ENCODE measurements around the gene NEDD9. TPM values are rescaled to one million over a fixed set of nuclear protein-coding genes. Genes with fewer than 3 reads are reported as not detected.

The NEDD9 gene
- total and polyA plus RNA-seq, 2 of the 13 experiments (the other 11 are each of a cell fraction or from before 2014, with no cell fraction given): 27.1 to 389 TPM

GRCh38 chr6:11218538-11219399, 13.7 kb downstream of the NEDD9 start (continued):
- peak in 1 of 2 experiments; percentile 56; a peak in 2 of 4 replicates for TF ChIP-seq REST (IDR thresholded peaks at IDR 0.05; ENCODE audit: borderline replicate concordance in 1 of 2, low read depth in 1 of 2, low read length in 2 of 2)
- TF ChIP-seq TCF12 (IDR thresholded peaks at IDR 0.05): no peak
- no peak for TF ChIP-seq TCF12 (CRISPR knock-in tag; IDR thresholded peaks at IDR 0.05)
- no peak for TF ChIP-seq ZNF775 (CRISPR knock-in tag; IDR thresholded peaks at IDR 0.05; ENCODE audit: borderline replicate concordance)
- TF ChIP-seq TCF7 (IDR thresholded peaks at IDR 0.05; ENCODE audit: low read depth): peak; percentile 74
- TF ChIP-seq, protein P1, sequence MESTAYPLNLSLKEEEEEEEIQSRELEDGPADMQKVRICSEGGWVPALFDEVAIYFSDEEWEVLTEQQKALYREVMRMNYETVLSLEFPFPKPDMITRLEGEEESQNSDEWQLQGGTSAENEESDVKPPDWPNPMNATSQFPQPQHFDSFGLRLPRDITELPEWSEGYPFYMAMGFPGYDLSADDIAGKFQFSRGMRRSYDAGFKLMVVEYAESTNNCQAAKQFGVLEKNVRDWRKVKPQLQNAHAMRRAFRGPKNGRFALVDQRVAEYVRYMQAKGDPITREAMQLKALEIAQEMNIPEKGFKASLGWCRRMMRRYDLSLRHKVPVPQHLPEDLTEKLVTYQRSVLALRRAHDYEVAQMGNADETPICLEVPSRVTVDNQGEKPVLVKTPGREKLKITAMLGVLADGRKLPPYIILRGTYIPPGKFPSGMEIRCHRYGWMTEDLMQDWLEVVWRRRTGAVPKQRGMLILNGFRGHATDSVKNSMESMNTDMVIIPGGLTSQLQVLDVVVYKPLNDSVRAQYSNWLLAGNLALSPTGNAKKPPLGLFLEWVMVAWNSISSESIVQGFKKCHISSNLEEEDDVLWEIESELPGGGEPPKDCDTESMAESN (CRISPR knock-in tag; conservative IDR thresholded peaks at IDR 0.05): 0 out of 2 replicates have a peak, but pooled peaks have one; percentile 35
- no peak for TF ChIP-seq BRCA1 (CRISPR knock-in tag; IDR thresholded peaks at IDR 0.05)
- no peak for TF ChIP-seq TEAD2 (CRISPR knock-in tag; IDR thresholded peaks at IDR 0.05)
- TF ChIP-seq ZNF256 (CRISPR knock-in tag; conservative IDR thresholded peaks at IDR 0.05): no peak
- TF ChIP-seq PAXIP1 (CRISPR knock-in tag; conservative IDR thresholded peaks at IDR 0.05): peak; percentile 85
- no peak for TF ChIP-seq ATRX (CRISPR knock-in tag; IDR thresholded peaks at IDR 0.05; ENCODE audit: borderline replicate concordance)
- TF ChIP-seq SP1 (IDR thresholded peaks at IDR 0.05): no peak
- TF ChIP-seq SP1 (CRISPR knock-in tag; IDR thresholded peaks at IDR 0.05): 0 out of 2 replicates have a peak, but pooled peaks have one; percentile 37
- no peak for TF ChIP-seq ZNF841 (CRISPR knock-in tag; IDR thresholded peaks at IDR 0.05; ENCODE audit: borderline replicate concordance)
- no peak; the same call in 1 of the 2 replicates for TF ChIP-seq CBFB (CRISPR knock-in tag; IDR thresholded peaks at IDR 0.05)
- no peak for TF ChIP-seq ZNF616 (CRISPR knock-in tag; IDR thresholded peaks at IDR 0.05; ENCODE audit: low read depth)
- TF ChIP-seq ZNF546 (CRISPR knock-in tag; conservative IDR thresholded peaks at IDR 0.05): no peak
- no peak for TF ChIP-seq ZNF432 (CRISPR knock-in tag; IDR thresholded peaks at IDR 0.05; ENCODE audit: borderline replicate concordance)
- TF ChIP-seq DPF2 (CRISPR knock-in tag; IDR thresholded peaks at IDR 0.05; ENCODE audit: borderline replicate concordance, low read depth): peak; percentile 55; the same call in 1 of the 2 replicates
- no peak for TF ChIP-seq PCBP2 (optimal IDR thresholded peaks at IDR 0.05; ENCODE audit: low read depth, low read length, poor library complexity, severe bottlenecking)

Data from HepG2 (cell line).